Body of pancreas (tissue), 4 donors: ENCODE results near the gene TBX19. TPM values are rescaled to one million over a fixed set of nuclear protein-coding genes. Genes with fewer than 3 reads are reported as not detected.
A peak's percentile ranks its signal among the peaks of the same experiment; 100 is the strongest.

Experiments
- ATAC-seq: fragments of 150-250 bp; one replicate; pipeline ENCODE4 v1.9.1; 2016
- DNase-seq, 4 donors: peaks; one replicate each; pipeline ENCODE4 v3.0.0-alpha.2; 2019
- H3K27ac ChIP-seq, 4 donors: fragments of 200-600 bp; sonication (generic); 1 replicate in 3 of 4; 2 replicates in 1 of 4; pipeline versions ENCODE4 v1.5.1 to v1.6.1; 2016 to 2019; ENCODE audit warnings: mild to moderate bottlenecking in 1 of 4, mixed read lengths in 1 of 4, moderate library complexity in 1 of 4
- H3K27me3 ChIP-seq, 2 donors: fragments of 200-600 bp; sonication (generic); one replicate each; pipeline ENCODE4 v1.6.0; 2016; ENCODE audit warnings: mild to moderate bottlenecking in 1 of 2
- H3K36me3 ChIP-seq, 2 donors: fragments of 200-600 bp; sonication (generic); replicated peaks in 1 of 2; 2 replicates each; pipeline ENCODE4 v1.5.1; 2016; ENCODE audit warnings: low read depth in 2 of 2; ENCODE audit not compliant: insufficient read depth in 1 of 2
- H3K4me1 ChIP-seq: fragments of 200-600 bp; sonication (generic); one replicate; pipeline ENCODE4 v1.6.0; 2016
- H3K4me3 ChIP-seq, 2 donors: fragments of 200-600 bp; sonication (generic); 1 replicate in 1 of 2; 2 replicates in 1 of 2; pipeline ENCODE4 v1.5.1; 2016 to 2019
- H3K9me3 ChIP-seq, 3 donors: fragments of 200-600 bp; sonication (generic); 1 replicate in 2 of 3; 2 replicates in 1 of 3; pipeline ENCODE4 v1.5.1; 2016
- POLR2A ChIP-seq, 3 donors: fragments of 450-650 bp; IDR thresholded peaks; one replicate each; pipeline ENCODE4 v1.6.1; 2016; ENCODE audit warnings: antibody characterized with exemption in 3 of 3, mild to moderate bottlenecking in 2 of 3
- whole genome bisulfite sequencing, 2 donors: methylation state at CpG; one replicate each; pipeline ENCODE4 v1.1.5; 2017; 5-methylcytosine and 5-hydroxymethylcytosine counted together
- intact Hi-C: fragments of 100-400 bp; cut with DNase I; formaldehyde crosslinking; loops from one replicate; pipeline ENCODE4 v1.15.1; 2023
- total RNA-seq, 2 donors: library from RNA; depleted of rRNA; stranded (reverse); fragments of >200 nt; gene quantifications; one replicate each; pipeline ENCODE4 v1.1.0, GENCODE V29; 2016
- TF ChIP-seq, protein P1 (sequence below), 7 experiments: fragments of 450-650 bp in 4 of 7; fragments of 200-600 bp in 3 of 7; sonication (generic) in 3 of 7; IDR thresholded peaks; one replicate each; pipeline ENCODE4 v1.5.1; 2016 to 2019; ENCODE audit warnings: antibody characterized with exemption in 7 of 7

TBX19 gene
- 1 to 10 TPM in 1 of 2 donors, under 1 TPM in 1; 0.78 to 2.0 TPM for total RNA-seq

DNA sequence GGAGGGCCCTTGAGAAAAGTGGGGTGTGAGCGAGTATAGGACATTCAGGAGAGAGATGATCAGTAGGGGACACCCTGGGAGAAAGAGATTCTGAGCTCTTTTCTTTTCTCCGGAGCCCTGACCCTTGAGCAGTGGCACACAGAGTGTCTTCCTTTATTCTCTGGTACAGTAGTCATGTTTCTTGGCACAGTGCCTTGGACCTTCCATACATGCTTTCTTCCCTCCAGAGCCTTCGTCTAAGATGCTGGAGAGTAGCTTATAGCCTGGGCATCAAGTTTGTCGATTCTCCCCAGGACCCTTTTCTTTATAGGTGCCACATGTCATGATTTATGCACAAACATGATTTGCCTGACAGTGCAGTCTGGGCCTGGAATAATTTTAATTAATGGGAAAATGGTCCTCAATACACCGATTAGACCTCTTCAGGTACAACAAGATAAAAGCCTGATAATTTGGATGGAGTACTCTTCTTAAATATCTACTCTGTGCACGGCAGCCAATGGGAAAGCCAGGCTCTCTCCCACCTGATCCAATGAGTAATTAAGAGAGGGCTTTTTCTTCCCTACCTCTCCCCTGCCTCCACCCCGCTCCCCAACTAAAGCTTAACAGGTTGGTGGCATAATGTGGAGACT lies at the start of gene TBX19:
Gene TBX19, plus strand, starts transcription at position 582 of the 632 bp plus-strand sequence. CDS start 214 bp downstream, outside the sequence.
- no peaks in the 10 kb centered on the region for H3K36me3 ChIP-seq
- H3K9me3 ChIP-seq, result peaks cover 0 to 3% (median 0%) of the 10 kb centered on the region in 3 donors
- no peak within 1 kb of the TSS for H3K27ac ChIP-seq
- TF ChIP-seq POLR2A (IDR thresholded peaks at IDR 0.05), result no peak
- TF ChIP-seq, protein P1, sequence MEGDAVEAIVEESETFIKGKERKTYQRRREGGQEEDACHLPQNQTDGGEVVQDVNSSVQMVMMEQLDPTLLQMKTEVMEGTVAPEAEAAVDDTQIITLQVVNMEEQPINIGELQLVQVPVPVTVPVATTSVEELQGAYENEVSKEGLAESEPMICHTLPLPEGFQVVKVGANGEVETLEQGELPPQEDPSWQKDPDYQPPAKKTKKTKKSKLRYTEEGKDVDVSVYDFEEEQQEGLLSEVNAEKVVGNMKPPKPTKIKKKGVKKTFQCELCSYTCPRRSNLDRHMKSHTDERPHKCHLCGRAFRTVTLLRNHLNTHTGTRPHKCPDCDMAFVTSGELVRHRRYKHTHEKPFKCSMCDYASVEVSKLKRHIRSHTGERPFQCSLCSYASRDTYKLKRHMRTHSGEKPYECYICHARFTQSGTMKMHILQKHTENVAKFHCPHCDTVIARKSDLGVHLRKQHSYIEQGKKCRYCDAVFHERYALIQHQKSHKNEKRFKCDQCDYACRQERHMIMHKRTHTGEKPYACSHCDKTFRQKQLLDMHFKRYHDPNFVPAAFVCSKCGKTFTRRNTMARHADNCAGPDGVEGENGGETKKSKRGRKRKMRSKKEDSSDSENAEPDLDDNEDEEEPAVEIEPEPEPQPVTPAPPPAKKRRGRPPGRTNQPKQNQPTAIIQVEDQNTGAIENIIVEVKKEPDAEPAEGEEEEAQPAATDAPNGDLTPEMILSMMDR (IDR thresholded peaks at IDR 0.05), result no peak
- 88 to 92% methylated on average over 7 of the region's 7 CpGs for WGBS, 2 donors
- DNase-seq (no peak), ATAC-seq (no peak)
- peaks cover 8% of the 10 kb centered on the region for H3K4me1 ChIP-seq
- H3K27me3 ChIP-seq, result no peaks in the 10 kb centered on the region
- H3K4me3 ChIP-seq, result no peak within 1 kb of the TSS
- intact Hi-C loops, result no loop called here

DNA sequence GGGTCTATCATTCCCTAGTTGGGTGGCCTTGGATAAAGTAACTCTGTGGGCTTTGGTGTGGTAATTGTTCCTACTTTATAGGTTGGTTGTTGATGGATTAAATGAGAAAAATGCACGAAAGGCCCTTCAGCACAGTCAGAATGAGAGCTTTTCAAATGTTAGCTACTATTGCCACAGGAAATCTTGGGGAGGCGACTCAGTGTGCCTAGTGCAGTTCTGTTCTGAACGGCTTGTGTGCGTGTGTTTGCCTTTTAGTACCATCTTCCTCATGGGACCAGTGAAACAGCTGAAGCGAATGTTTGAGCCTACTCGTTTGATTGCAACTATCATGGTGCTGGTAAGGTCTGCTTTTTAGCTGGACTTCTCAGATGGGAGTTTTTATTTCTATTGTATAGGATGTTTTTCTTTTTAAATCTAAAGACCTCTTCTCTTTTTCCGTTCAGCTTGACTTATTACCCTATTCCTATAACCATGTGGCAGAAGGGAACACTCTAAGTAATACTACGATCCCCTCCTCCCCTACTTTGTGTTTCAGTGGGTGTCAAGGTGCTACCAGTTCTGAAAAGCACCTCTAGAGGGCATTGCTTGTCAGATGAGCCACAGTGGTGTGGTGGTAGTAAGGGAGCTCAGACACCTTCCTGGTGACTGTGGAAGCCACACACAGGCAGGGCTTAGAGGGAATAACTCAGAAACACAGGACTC lies 45.7 kb upstream of the TBX19 start:
- H3K27ac ChIP-seq, result peak overlapping the region in 1 of 4 donors; percentile 31
- no peaks in the 10 kb centered on the region for H3K27me3 ChIP-seq
- H3K9me3 ChIP-seq, result no peaks in the 10 kb centered on the region
- H3K4me3 ChIP-seq, result no peak overlapping the region
- no peak for TF ChIP-seq POLR2A (IDR thresholded peaks at IDR 0.05)
- TF ChIP-seq, protein P1 (IDR thresholded peaks at IDR 0.05), result peak; percentile 10 to 52 (median 44)
- intact Hi-C loops, result no loop called here
- peaks cover 0 to 3% of the 10 kb centered on the region in 2 donors for H3K36me3 ChIP-seq
- H3K4me1 ChIP-seq, result peaks cover 23% of the 10 kb centered on the region
- DNase-seq (peak in 3 of 4 donors; percentile 28 to 37 (median 36)), ATAC-seq (peak; percentile 67)
- 87 to 92% methylated on average over 8 of the region's 8 CpGs for WGBS, 2 donors

DNA sequence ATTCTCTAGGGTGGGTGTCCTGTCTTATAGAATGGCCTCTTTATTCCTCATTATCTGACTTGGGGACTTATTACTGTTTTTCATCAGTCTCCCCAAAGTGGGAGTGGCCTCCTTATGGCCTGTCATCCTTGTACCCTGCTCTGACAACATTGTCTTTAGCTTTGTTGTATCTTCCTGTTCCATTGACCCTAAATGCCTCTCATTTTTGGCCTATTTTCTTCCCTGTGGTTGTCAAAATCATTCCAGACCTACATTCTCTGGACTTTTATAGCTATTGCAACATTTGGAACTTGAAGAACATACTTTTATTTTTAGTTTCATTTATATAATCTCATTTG lies 45.2 kb upstream of the TBX19 start:
- intact Hi-C loops, result no loop called here
- ATAC-seq, result peak; percentile 24

DNA sequence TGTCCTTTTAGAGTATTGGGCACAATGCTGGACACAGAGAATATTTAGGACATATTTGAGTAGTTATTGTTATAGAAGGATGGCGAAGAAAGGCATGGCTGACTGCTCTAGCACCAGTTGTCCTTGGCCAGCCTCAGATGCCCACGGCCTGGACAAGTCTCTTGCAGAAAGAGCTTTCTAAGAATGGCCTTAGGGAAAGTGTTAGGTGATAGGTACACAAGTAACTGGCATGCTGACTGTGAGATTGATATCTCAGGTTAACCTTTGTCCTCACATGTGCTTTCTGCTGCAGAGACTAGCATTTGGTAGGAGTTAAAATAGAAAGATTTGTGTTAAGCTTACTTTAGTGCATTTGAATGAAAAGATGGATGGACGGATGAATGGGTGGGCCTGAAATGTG lies 44.7 kb upstream of the TBX19 start:
- intact Hi-C loops, result no loop called here
- no peaks in the 10 kb centered on the region for H3K27me3 ChIP-seq
- WGBS, 2 donors, result 68 to 71% methylated on average over 3 of the region's 3 CpGs
- peak overlapping the region in 1 of 4 donors; percentile 31 for H3K27ac ChIP-seq
- TF ChIP-seq, protein P1 (IDR thresholded peaks at IDR 0.05), result no peak
- no peak for TF ChIP-seq POLR2A (IDR thresholded peaks at IDR 0.05)
- no peak for ATAC-seq
- no peak for DNase-seq
- H3K4me3 ChIP-seq, result no peak overlapping the region
- peaks cover 15% of the 10 kb centered on the region for H3K4me1 ChIP-seq
- H3K36me3 ChIP-seq, result peaks cover 0 to 3% of the 10 kb centered on the region in 2 donors
- H3K9me3 ChIP-seq, result no peaks in the 10 kb centered on the region

More for the DNA sequence above, 45.2 kb upstream of the TBX19 start:
- H3K9me3 ChIP-seq, result no peaks in the 10 kb centered on the region
- DNase-seq, result no peak
- peaks cover 18% of the 10 kb centered on the region for H3K4me1 ChIP-seq
- H3K4me3 ChIP-seq, result no peak overlapping the region
- no peaks in the 10 kb centered on the region for H3K27me3 ChIP-seq
- no peak for TF ChIP-seq POLR2A (IDR thresholded peaks at IDR 0.05)
- TF ChIP-seq, protein P1 (IDR thresholded peaks at IDR 0.05), result no peak
- H3K27ac ChIP-seq, result peak overlapping the region in 1 of 4 donors; percentile 31
- peaks cover 0 to 3% of the 10 kb centered on the region in 2 donors for H3K36me3 ChIP-seq
